ENCODE results near the gene POU4F1.
"Not testable (repeated sequence)": the region's sequence is repeated elsewhere in the genome, so short reads cannot be mapped to it uniquely, and the experiment has no call there.

The POU4F1 gene

GRCh38 chr13:78603240-78603957 lies at the start of gene POU4F1:
Gene POU4F1, minus strand, starts transcription at chr13:78603552. Its CDS starts 226 bp downstream, at chr13:78603326.
- FAIRE-seq, result no peak

GRCh38 chr13:78652651-78653050 lies 49.3 kb upstream of the POU4F1 start:
- no peak for FAIRE-seq

GRCh38 chr13:78650717-78651083 lies 47.3 kb upstream of the POU4F1 start:
- FAIRE-seq, result no peak

- no peak for FAIRE-seq
Measured at GRCh38 chr13:78649997-78650716, 46.8 kb upstream of the POU4F1 start.

GRCh38 chr13:78647109-78647678 lies 43.8 kb upstream of the POU4F1 start:
- FAIRE-seq, result not testable (repeated sequence)

GRCh38 chr13:78638216-78638615 lies 34.9 kb upstream of the POU4F1 start:
- no peak for FAIRE-seq

- no peak for FAIRE-seq
Measured at GRCh38 chr13:78636495-78636894, 33.1 kb upstream of the POU4F1 start.

GRCh38 chr13:78632996-78633395 lies 29.6 kb upstream of the POU4F1 start:
- no peak for FAIRE-seq

GRCh38 chr13:78631077-78631476 lies 27.7 kb upstream of the POU4F1 start:
- FAIRE-seq, result no peak

GRCh38 chr13:78630511-78630910 lies 27.2 kb upstream of the POU4F1 start:
- FAIRE-seq, result no peak

- no peak for FAIRE-seq
Measured at GRCh38 chr13:78625384-78625783, 22.0 kb upstream of the POU4F1 start.

- no peak for FAIRE-seq
Measured at GRCh38 chr13:78623132-78623531, 19.8 kb upstream of the POU4F1 start.

- no peak for FAIRE-seq
Measured at GRCh38 chr13:78620936-78621470, 17.7 kb upstream of the POU4F1 start.

- no peak for FAIRE-seq
Measured at GRCh38 chr13:78618411-78618810, 15.1 kb upstream of the POU4F1 start.

GRCh38 chr13:78611040-78611439 lies 7.7 kb upstream of the POU4F1 start:
- FAIRE-seq, result no peak

GRCh38 chr13:78610381-78610883 lies 7.1 kb upstream of the POU4F1 start:
- FAIRE-seq, result no peak

GRCh38 chr13:78609464-78610205 lies 6.3 kb upstream of the POU4F1 start:
- no peak for FAIRE-seq

GRCh38 chr13:78608688-78609463 lies 5.5 kb upstream of the POU4F1 start:
- no peak for FAIRE-seq

- FAIRE-seq, result no peak
Measured at GRCh38 chr13:78608252-78608687, 4.9 kb upstream of the POU4F1 start.

GRCh38 chr13:78607409-78608251 lies 4.3 kb upstream of the POU4F1 start:
- FAIRE-seq, result no peak
